Measurements from ENCODE around the gene ATP10A.
"Not testable (repeated sequence)": the region's sequence is repeated elsewhere in the genome, so short reads cannot be mapped to it uniquely, and the experiment has no call there.

ATP10A gene

GRCh38 chr15:25883463-25884259 is 20.5 kb upstream of the ATP10A start:
- DNase-seq, result no peak

GRCh38 chr15:25882466-25882865 is 19.3 kb upstream of the ATP10A start:
- no peak for DNase-seq

- DNase-seq, result not testable (repeated sequence)
Observed at GRCh38 chr15:25880877-25881276, 17.8 kb upstream of the ATP10A start.

GRCh38 chr15:25880411-25880810 is 17.3 kb upstream of the ATP10A start:
- DNase-seq, result no peak

- DNase-seq, result no peak
Observed at GRCh38 chr15:25879438-25879837, 16.3 kb upstream of the ATP10A start.

GRCh38 chr15:25877681-25878080 is 14.6 kb upstream of the ATP10A start:
- no peak for DNase-seq

GRCh38 chr15:25876231-25877140 is 13.4 kb upstream of the ATP10A start:
- no peak for DNase-seq

GRCh38 chr15:25875566-25875965 is 12.4 kb upstream of the ATP10A start:
- DNase-seq, result no peak

GRCh38 chr15:25874379-25874778 is 11.3 kb upstream of the ATP10A start:
- DNase-seq, result no peak

- DNase-seq, result no peak
Observed at GRCh38 chr15:25871403-25871802, 8.3 kb upstream of the ATP10A start.

- no peak for DNase-seq
Observed at GRCh38 chr15:25870938-25871337, 7.8 kb upstream of the ATP10A start.

- DNase-seq, result no peak
Observed at GRCh38 chr15:25869701-25870100, 6.6 kb upstream of the ATP10A start.

GRCh38 chr15:25866874-25867273 is 3.7 kb upstream of the ATP10A start:
- DNase-seq, result no peak

GRCh38 chr15:25866251-25866650 is 3.1 kb upstream of the ATP10A start:
- no peak for DNase-seq

- no peak for DNase-seq
Observed at GRCh38 chr15:25864966-25865365, 1.8 kb upstream of the ATP10A start.

- DNase-seq, result no peak
Observed at GRCh38 chr15:25863968-25864580, 947 bp upstream of the ATP10A start.

GRCh38 chr15:25862472-25863110 is 536 bp downstream of the ATP10A start:
- DNase-seq, result peak; percentile 40

- no peak for DNase-seq
Observed at GRCh38 chr15:25862071-25862471, 1.1 kb downstream of the ATP10A start.

- DNase-seq, result no peak
Observed at GRCh38 chr15:25860885-25861866, 2.0 kb downstream of the ATP10A start.

- no peak for DNase-seq
Observed at GRCh38 chr15:25859838-25860645, 3.1 kb downstream of the ATP10A start.
